ENCODE data around the gene GADD45GIP1.

- TF ChIP-seq SMC3 (conservative IDR thresholded peaks at IDR 0.05; ENCODE audit: poor library complexity) (no peak), CTCF (IDR thresholded peaks at IDR 0.05; ENCODE audit: poor library complexity, severe bottlenecking) (no peak), EP300 (conservative IDR thresholded peaks at IDR 0.05; ENCODE audit: poor library complexity, severe bottlenecking) (no peak), REST (IDR thresholded peaks at IDR 0.05; ENCODE audit: borderline replicate concordance) (no peak), EZH2 (IDR thresholded peaks at IDR 0.05; ENCODE audit: borderline replicate concordance, insufficient read depth, low read length, poor library complexity, severe bottlenecking) (no peak), TAF1 (IDR thresholded peaks at IDR 0.05; ENCODE audit: low read depth) (no peak), POLR2AphosphoS5 (IDR thresholded peaks at IDR 0.05) (no peak)
These were observed 22.0 kb downstream of the GADD45GIP1 start for GRCh38 chr19:12935071-12935470.
